Esophagus muscularis mucosa (tissue), 4 donors: Measurements from ENCODE around the gene NUCB1. TPM values are rescaled to one million over a fixed set of nuclear protein-coding genes. Genes with fewer than 3 reads are reported as not detected.

Experiments
- DNase-seq: peaks from one replicate; pipeline ENCODE4 v3.0.0-alpha.2; 2017; ENCODE audit errors: extremely low spot score
- H3K27ac ChIP-seq, 4 donors: fragments of 200-600 bp; sonication (generic); replicated peaks in 1 of 4; 1 replicate in 3 of 4; 2 replicates in 1 of 4; pipeline ENCODE4 v1.5.1; 2016 to 2019; ENCODE audit warnings: mild to moderate bottlenecking in 1 of 4
- H3K27me3 ChIP-seq, 4 donors: fragments of 200-600 bp; sonication (generic); one replicate each; pipeline versions ENCODE4 v1.5.1 to v1.6.0; 2016 to 2019
- H3K36me3 ChIP-seq, 4 donors: fragments of 200-600 bp; sonication (generic); one replicate each; pipeline ENCODE4 v1.5.1; 2016 to 2019
- H3K4me1 ChIP-seq, 4 donors: fragments of 200-600 bp; sonication (generic); one replicate each; pipeline ENCODE4 v1.5.1; 2016 to 2019
- H3K4me3 ChIP-seq, 4 donors: fragments of 200-600 bp; sonication (generic); 1 replicate in 2 of 4; 2 replicates in 2 of 4; pipeline ENCODE4 v1.5.1; 2016 to 2019; ENCODE audit warnings: mild to moderate bottlenecking in 4 of 4, moderate library complexity in 1 of 4
- H3K9me3 ChIP-seq, 4 donors: fragments of 200-600 bp; sonication (generic); 1 replicate in 3 of 4; 2 replicates in 1 of 4; pipeline ENCODE4 v1.5.1; 2016 to 2019
- EP300 ChIP-seq: sonication (generic); formaldehyde crosslinking; IDR thresholded peaks from one replicate; pipeline ENCODE4 v1.6.1; 2017; ENCODE audit warnings: antibody characterized with exemption
- POLR2A ChIP-seq: fragments of 450-650 bp; IDR thresholded peaks from one replicate; pipeline ENCODE4 v1.6.1; 2017; ENCODE audit warnings: antibody characterized with exemption, moderate library complexity, mild to moderate bottlenecking, low read depth
- POLR2AphosphoS5 ChIP-seq, 2 donors: sonication (generic); formaldehyde crosslinking; IDR thresholded peaks; one replicate each; pipeline ENCODE4 v1.6.1; 2017; ENCODE audit warnings: antibody characterized with exemption in 2 of 2
- whole genome bisulfite sequencing: methylation state at CpG from one replicate; pipeline ENCODE4 v1.1.5; 2018; 5-methylcytosine and 5-hydroxymethylcytosine counted together
- intact Hi-C: fragments of 100-400 bp; cut with DNase I; formaldehyde crosslinking; loops from one replicate; pipeline ENCODE4 v1.15.1; 2023
- total RNA-seq, 4 donors: library from RNA; depleted of rRNA; stranded (reverse); fragments of >200 nt; gene quantifications; one replicate each; pipeline versions ENCODE4 v1.1.0 to v1.2.1, GENCODE V29; 2016
- TF ChIP-seq, protein P1 (sequence below), 3 experiments: fragments of 200-600 bp in 2 of 3; fragments of 450-650 bp in 1 of 3; sonication (generic) in 2 of 3; IDR thresholded peaks; one replicate each; pipeline ENCODE4 v1.5.1; 2017 to 2019; ENCODE audit warnings: antibody characterized with exemption in 3 of 3, mild to moderate bottlenecking in 2 of 3, moderate library complexity in 1 of 3

The NUCB1 gene
- total RNA-seq, result 100 to 1,000 TPM; 179 to 356 (median 284) TPM

DNA sequence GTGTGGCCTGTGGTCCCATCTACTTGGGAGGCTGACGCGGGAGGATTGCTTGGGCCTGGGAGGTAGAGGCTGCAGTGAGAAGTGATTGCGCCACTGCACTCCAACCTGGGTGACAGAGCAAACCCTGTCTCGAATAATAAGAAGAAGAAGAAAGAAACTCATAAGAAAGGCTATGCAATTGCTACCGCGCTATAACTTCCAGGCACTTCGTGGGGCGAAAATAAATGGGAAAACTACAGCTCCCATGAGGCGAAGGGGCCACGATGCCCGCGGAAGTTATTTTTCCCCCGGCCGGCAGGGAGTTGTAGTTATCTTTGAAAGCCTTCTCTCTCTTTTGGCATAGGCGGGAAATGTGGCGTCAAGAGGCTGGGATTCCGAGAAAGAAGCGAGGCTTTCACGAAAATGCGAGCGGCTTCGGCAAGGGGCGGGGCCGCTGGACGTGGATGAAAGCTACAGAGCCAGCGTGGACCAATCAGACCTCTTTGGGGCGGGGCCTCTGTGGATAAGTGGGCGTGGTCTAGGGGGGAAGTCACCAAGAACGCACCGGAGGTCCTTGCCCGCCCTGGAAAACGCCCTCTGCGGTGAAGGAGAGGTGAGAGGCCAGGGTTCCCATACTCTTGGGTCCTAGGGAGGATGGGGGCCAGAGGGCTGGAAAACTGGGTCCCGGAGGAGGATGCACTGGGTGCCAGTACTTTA is at the start of gene NUCB1:
NUCB1 (plus strand) TSS at position 532 of the 696 bp plus-strand sequence. CDS start 485 bp downstream, outside the sequence.
- intact Hi-C loops, result no loop called here
- H3K27ac ChIP-seq, result peak within 1 kb of the TSS; percentile 86 to 93 (median 92)
- TF ChIP-seq POLR2A (peak; percentile 78), POLR2AphosphoS5 (IDR thresholded peaks at IDR 0.05) (peak; percentile 94 to 95), EP300 (peak; percentile 91)
- TF ChIP-seq, protein P1, sequence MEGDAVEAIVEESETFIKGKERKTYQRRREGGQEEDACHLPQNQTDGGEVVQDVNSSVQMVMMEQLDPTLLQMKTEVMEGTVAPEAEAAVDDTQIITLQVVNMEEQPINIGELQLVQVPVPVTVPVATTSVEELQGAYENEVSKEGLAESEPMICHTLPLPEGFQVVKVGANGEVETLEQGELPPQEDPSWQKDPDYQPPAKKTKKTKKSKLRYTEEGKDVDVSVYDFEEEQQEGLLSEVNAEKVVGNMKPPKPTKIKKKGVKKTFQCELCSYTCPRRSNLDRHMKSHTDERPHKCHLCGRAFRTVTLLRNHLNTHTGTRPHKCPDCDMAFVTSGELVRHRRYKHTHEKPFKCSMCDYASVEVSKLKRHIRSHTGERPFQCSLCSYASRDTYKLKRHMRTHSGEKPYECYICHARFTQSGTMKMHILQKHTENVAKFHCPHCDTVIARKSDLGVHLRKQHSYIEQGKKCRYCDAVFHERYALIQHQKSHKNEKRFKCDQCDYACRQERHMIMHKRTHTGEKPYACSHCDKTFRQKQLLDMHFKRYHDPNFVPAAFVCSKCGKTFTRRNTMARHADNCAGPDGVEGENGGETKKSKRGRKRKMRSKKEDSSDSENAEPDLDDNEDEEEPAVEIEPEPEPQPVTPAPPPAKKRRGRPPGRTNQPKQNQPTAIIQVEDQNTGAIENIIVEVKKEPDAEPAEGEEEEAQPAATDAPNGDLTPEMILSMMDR (IDR thresholded peaks at IDR 0.05), result peak in 1 of 3 experiments; percentile 41

DNA sequence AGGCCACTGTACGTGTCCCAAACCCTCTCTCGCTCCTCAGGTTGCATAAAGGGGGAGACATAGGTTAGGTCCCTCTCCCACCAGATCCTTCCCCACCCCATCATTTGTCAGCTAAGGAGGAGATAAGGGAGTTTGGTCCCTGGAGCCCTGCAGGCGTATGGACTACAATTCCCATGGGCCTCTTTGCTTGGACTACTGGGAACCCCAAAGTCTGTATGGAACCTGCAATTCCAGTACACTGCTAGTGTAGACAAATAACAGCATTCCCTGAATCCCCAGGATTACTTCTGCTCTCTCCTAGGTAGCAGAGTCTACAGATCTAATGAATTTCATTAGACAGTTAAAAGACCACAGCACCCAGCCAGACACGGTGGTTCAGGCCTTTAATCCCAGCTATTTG is 47.8 kb upstream of the NUCB1 start:
- intact Hi-C loops, result no loop called here
- no peak for DNase-seq
- TF ChIP-seq EP300, result no peak
- no peak for TF ChIP-seq POLR2AphosphoS5 (IDR thresholded peaks at IDR 0.05)
- TF ChIP-seq, protein P1 (IDR thresholded peaks at IDR 0.05), result no peak
- TF ChIP-seq POLR2A, result no peak
- 93% methylated on average over 4 of the region's 4 CpGs for WGBS
- Histone ChIP-seq H3K4me3 (no peak overlapping the region), H3K27ac (no peak overlapping the region), H3K4me1 (no peaks in the 10 kb centered on the region), H3K9me3 (no peaks in the 10 kb centered on the region), H3K36me3 (peaks cover 0 to 30% (median 14%) of the 10 kb centered on the region in 4 donors), H3K27me3 (no peaks in the 10 kb centered on the region)

More for the DNA sequence above, at the start of gene NUCB1:
- H3K4me3 ChIP-seq, result peak within 1 kb of the TSS; percentile 70 to 90 (median 76)
- DNase-seq, result peak; percentile 100
- H3K4me1 ChIP-seq, result peaks cover 36 to 63% (median 54%) of the 10 kb centered on the region in 4 donors
- 11% methylated on average over 25 of the region's 34 CpGs for WGBS
- H3K27me3 ChIP-seq, result no peaks in the 10 kb centered on the region
- H3K36me3 ChIP-seq, result peaks cover 0 to 21% (median 18%) of the 10 kb centered on the region in 4 donors
- H3K9me3 ChIP-seq, result no peaks in the 10 kb centered on the region

DNA sequence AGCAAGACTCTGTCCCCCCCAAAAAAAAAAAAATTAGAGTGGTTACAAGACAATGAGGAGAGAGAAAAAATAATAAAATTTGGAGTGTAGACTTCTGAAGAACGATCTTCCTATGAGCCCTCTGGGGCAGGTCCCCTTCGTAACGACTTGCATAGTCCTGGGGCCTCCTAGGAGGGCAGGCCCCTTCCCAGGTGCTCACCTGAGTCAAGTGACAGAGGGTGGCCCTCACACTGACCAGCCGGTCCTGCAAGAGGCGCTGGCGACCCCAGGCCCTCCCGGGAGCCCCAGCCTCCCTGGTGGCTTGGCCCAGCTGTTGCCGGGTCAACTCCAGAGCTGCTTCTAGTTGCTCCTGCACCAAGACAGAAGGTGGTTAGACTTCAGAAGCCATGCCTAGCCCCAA is 46.6 kb upstream of the NUCB1 start:
- 92% methylated on average over 7 of the region's 8 CpGs for WGBS
- Histone ChIP-seq H3K4me3 (no peak overlapping the region), H3K9me3 (no peaks in the 10 kb centered on the region), H3K27me3 (no peaks in the 10 kb centered on the region), H3K36me3 (peaks cover 0 to 24% (median 12%) of the 10 kb centered on the region in 4 donors), H3K27ac (no peak overlapping the region), H3K4me1 (no peaks in the 10 kb centered on the region)
- DNase-seq, result no peak
- intact Hi-C loops, result no loop called here
- TF ChIP-seq EP300, result no peak
- TF ChIP-seq POLR2AphosphoS5 (IDR thresholded peaks at IDR 0.05), result no peak
- TF ChIP-seq, protein P1 (IDR thresholded peaks at IDR 0.05), result no peak
- no peak for TF ChIP-seq POLR2A

DNA sequence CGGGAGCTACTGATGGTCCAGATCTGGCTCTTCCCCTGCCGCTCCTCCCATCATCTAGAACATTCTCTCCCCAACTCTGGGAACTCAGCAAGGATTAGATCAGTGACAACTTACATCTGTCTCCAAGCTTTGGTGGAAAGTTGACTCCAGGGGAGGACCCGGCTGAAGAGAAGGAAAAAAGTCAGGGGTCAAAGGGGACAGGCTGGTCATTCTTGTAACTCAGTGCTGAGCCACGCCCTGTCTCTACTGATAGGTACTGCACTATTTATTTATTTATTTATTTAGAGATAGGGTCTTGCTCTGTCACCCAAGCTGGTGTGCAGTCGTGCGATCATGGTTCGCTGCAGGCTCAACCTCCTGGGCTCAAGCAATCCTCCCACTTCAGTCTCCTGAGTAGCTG is 46.0 kb upstream of the NUCB1 start:
- TF ChIP-seq, protein P1 (IDR thresholded peaks at IDR 0.05), result no peak
- TF ChIP-seq POLR2A (no peak), EP300 (no peak)
- peaks cover 0 to 25% (median 12%) of the 10 kb centered on the region in 4 donors for H3K36me3 ChIP-seq
- H3K27ac ChIP-seq, result no peak overlapping the region
- 89% methylated on average over 7 of the region's 7 CpGs for WGBS
- H3K4me1 ChIP-seq, result peaks cover 0 to 4% (median 0%) of the 10 kb centered on the region in 4 donors
- no peak overlapping the region for H3K4me3 ChIP-seq
- H3K27me3 ChIP-seq, result no peaks in the 10 kb centered on the region
- DNase-seq, result no peak
- intact Hi-C loops, result no loop called here
- no peaks in the 10 kb centered on the region for H3K9me3 ChIP-seq
